IMR-90 (cell line): ENCODE data around the gene LINGO1. TPM values are rescaled to one million over a fixed set of nuclear protein-coding genes. Genes with fewer than 3 reads are reported as not detected.

Experiments
- ATAC-seq: fragments of 200-7000 bp; cut with Tn5 transposase; 2 replicates; pipeline ENCODE4 v1.9.1; 2020; ENCODE audit warnings: low read depth, mild to moderate bottlenecking, moderate library complexity
- BruUV-seq: library from RNA; stranded (reverse); fragments of 400-500 nt; replicated peaks from 2 replicates; lab custom pipeline; 2021; lab: Mats Ljungman, UMichigan
- CTCF ChIA-PET: fragments of 300-600 bp; formaldehyde crosslinking; extraction: SDS; loops from one replicate; lab custom pipeline; 2021; ENCODE audit warnings: antibody characterized with exemption; lab: Yijun Ruan, JAX
- POLR2A ChIA-PET: fragments of 300-600 bp; sonication (Branson Sonifier 250); formaldehyde crosslinking; loops from one replicate; lab custom pipeline; 2022; ENCODE audit warnings: antibody characterized with exemption; ENCODE audit not compliant: unreplicated experiment; lab: Charles Lee
- DNase-seq: peaks from one replicate; pipeline ENCODE4 v3.0.0; 2013
- H2AFZ ChIP-seq: replicated peaks from 2 replicates; pipeline ENCODE3; 2013; ENCODE audit warnings: low read length, mild to moderate bottlenecking; ENCODE audit not compliant: poor library complexity
- H2AK5ac ChIP-seq: 2 replicates; pipeline ENCODE4 v1.6.1; 2013; ENCODE audit warnings: low read depth, low read length, inconsistent platforms
- H2AK9ac ChIP-seq: replicated peaks from 2 replicates; pipeline ENCODE3; 2013; ENCODE audit warnings: mild to moderate bottlenecking, low read depth, low read length, moderate library complexity; ENCODE audit not compliant: poor library complexity
- H2BK120ac ChIP-seq: 2 replicates; pipeline ENCODE4 v1.6.1; 2013; ENCODE audit warnings: low read depth, low read length, inconsistent platforms
- H2BK15ac ChIP-seq: 3 replicates; pipeline ENCODE4 v1.6.1; 2013; ENCODE audit warnings: low read depth, low read length, inconsistent platforms
- H2BK20ac ChIP-seq: 2 replicates; pipeline ENCODE4 v1.6.1; 2013; ENCODE audit warnings: low read depth, mild to moderate bottlenecking, inconsistent platforms, low read length, moderate library complexity
- H2BK5ac ChIP-seq: 2 replicates; pipeline ENCODE4 v1.6.1; 2013; ENCODE audit warnings: mild to moderate bottlenecking, low read depth, low read length, inconsistent platforms; ENCODE audit not compliant: poor library complexity, severe bottlenecking
- H3K14ac ChIP-seq: replicated peaks from 2 replicates; pipeline ENCODE4 v1.6.1; 2013; ENCODE audit warnings: low read depth, low read length, inconsistent platforms
- H3K18ac ChIP-seq: 2 replicates; pipeline ENCODE4 v1.6.1; 2013; ENCODE audit warnings: low read depth, low read length, control low read depth
- H3K23ac ChIP-seq: 2 replicates; pipeline ENCODE4 v1.6.1; 2013; ENCODE audit warnings: low read depth, low read length, inconsistent platforms
- H3K27ac ChIP-seq: 2 replicates; pipeline ENCODE4 v1.5.1; 2013; ENCODE audit warnings: mild to moderate bottlenecking, control low read depth, low read length; ENCODE audit not compliant: insufficient read depth
- H3K27me3 ChIP-seq: 2 replicates; pipeline ENCODE4 v1.6.1; 2013; ENCODE audit warnings: low read length; ENCODE audit not compliant: control insufficient read depth, insufficient read depth
- H3K36me3 ChIP-seq: 2 replicates; pipeline ENCODE4 v1.6.1; 2013; ENCODE audit warnings: low read length, mixed read lengths; ENCODE audit not compliant: control insufficient read depth, insufficient read depth
- H3K4ac ChIP-seq: 2 replicates; pipeline ENCODE4 v1.6.1; 2013; ENCODE audit warnings: low read depth, low read length, inconsistent platforms
- H3K4me1 ChIP-seq: 2 replicates; pipeline ENCODE4 v1.6.1; 2013; ENCODE audit warnings: low read length, mixed read lengths; ENCODE audit not compliant: control insufficient read depth, insufficient read depth
- H3K4me2 ChIP-seq: 2 replicates; pipeline ENCODE4 v1.6.1; 2013; ENCODE audit warnings: low read depth, mild to moderate bottlenecking, control low read depth, low read length, moderate library complexity
- H3K4me3 ChIP-seq: 2 replicates; pipeline ENCODE4 v1.5.1; 2013; ENCODE audit warnings: low read depth, mild to moderate bottlenecking, control low read depth, low read length, moderate library complexity; ENCODE audit not compliant: insufficient read depth
- H3K56ac ChIP-seq: 2 replicates; pipeline ENCODE4 v1.6.1; 2013; ENCODE audit warnings: low read length, inconsistent platforms; ENCODE audit not compliant: insufficient read depth; ENCODE audit errors: extremely low read depth
- H3K79me1 ChIP-seq, 2 experiments: 2 replicates each; pipeline ENCODE4 v1.6.1; 2013; ENCODE audit warnings: low read length in 2 of 2, inconsistent platforms in 1 of 2, low read depth in 1 of 2
- H3K9ac ChIP-seq: 2 replicates; pipeline ENCODE4 v1.6.1; 2013; ENCODE audit warnings: low read depth, low read length, control low read depth
- H3K9me1 ChIP-seq: 2 replicates; pipeline ENCODE4 v1.6.1; 2013; ENCODE audit warnings: low read length, inconsistent platforms; ENCODE audit not compliant: insufficient read depth
- H3K9me3 ChIP-seq: 2 replicates; pipeline ENCODE4 v1.6.1; 2013; ENCODE audit warnings: low read length; ENCODE audit not compliant: control insufficient read depth, insufficient read depth
- H4K20me1 ChIP-seq: 2 replicates; pipeline ENCODE4 v1.6.1; 2013; ENCODE audit warnings: low read length, inconsistent platforms; ENCODE audit not compliant: insufficient read depth
- H4K5ac ChIP-seq: 2 replicates; pipeline ENCODE4 v1.6.1; 2013; ENCODE audit warnings: mild to moderate bottlenecking, low read depth, low read length, control low read depth
- H4K8ac ChIP-seq, 2 experiments: 2 replicates each; pipeline ENCODE4 v1.6.1; 2013; ENCODE audit warnings: low read depth in 2 of 2, low read length in 2 of 2, control low read depth in 1 of 2, inconsistent platforms in 1 of 2
- H4K91ac ChIP-seq: 2 replicates; pipeline ENCODE4 v1.6.1; 2013; ENCODE audit warnings: low read depth, low read length, inconsistent platforms; ENCODE audit not compliant: insufficient read depth
- CEBPB ChIP-seq: IDR thresholded peaks from 2 replicates; pipeline ENCODE4 v1.6.1; 2012; ENCODE audit warnings: low read depth, low read length, improper control_type of control experiment
- CHD1 ChIP-seq: IDR thresholded peaks from 2 replicates; pipeline ENCODE4 v1.6.1; 2012; ENCODE audit warnings: low read depth, low read length, improper control_type of control experiment
- NFE2L2 ChIP-seq: fragments of 150-350 bp; IDR thresholded peaks from 2 replicates; pipeline ENCODE4 v1.6.1; 2016; ENCODE audit warnings: low read depth, mild to moderate bottlenecking, low read length
- WGBS, 2 experiments: methylation state at CpG; one replicate each; pipeline versions ENCODE4 v1.1.5 to v1.1.7; 2013; ENCODE audit warnings: missing lambda C conversion rate in 2 of 2; ENCODE audit not compliant: insufficient read length in 1 of 2; ENCODE audit errors: extremely low coverage in 2 of 2; 5-methylcytosine and 5-hydroxymethylcytosine counted together
- dilution Hi-C: fragments of 300-500 bp; cut with HindIII; formaldehyde crosslinking; loops from one replicate; pipeline ENCODE4 v1.14.3; 2018; ENCODE audit warnings: low sequenced_read_pairs; ENCODE audit not compliant: unreplicated experiment
- in situ Hi-C: fragments of 300-500 bp; cut with MboI; formaldehyde crosslinking; loops from 3 replicates; pipeline ENCODE4 v1.14.3; 2019; ENCODE audit warnings: low sequenced_read_pairs, inconsistent platforms, mixed read lengths
- intact Hi-C: fragments of 100-400 bp; cut with micrococcal nuclease; formaldehyde crosslinking; loops from 2 replicates; pipeline ENCODE4 v1.10.0; 2022
- polyA plus RNA-seq, 3 experiments: library from polyadenylated mRNA; depleted of rRNA; stranded (reverse); fragments of >200 nt; gene quantifications; 2 replicates each; pipeline ENCODE4 v1.2.3, GENCODE V29; 2012; ENCODE audit warnings: low replicate concordance in 1 of 3
- total RNA-seq: library from RNA; depleted of rRNA; stranded (reverse); fragments of >200 nt; gene quantifications from 2 replicates; pipeline ENCODE4 v1.2.3, GENCODE V29; 2012
- TF ChIP-seq, protein P1 (sequence below): fragments of 150-350 bp; IDR thresholded peaks from 2 replicates; pipeline ENCODE4 v1.6.1; 2017; ENCODE audit warnings: mild to moderate bottlenecking, antibody characterized with exemption, low read length, low read depth

The LINGO1 gene
- total and polyA plus RNA-seq, 2 of the 4 experiments (the other 2 are of a cell fraction) = 0.05 TPM; not detected in 1

DNA sequence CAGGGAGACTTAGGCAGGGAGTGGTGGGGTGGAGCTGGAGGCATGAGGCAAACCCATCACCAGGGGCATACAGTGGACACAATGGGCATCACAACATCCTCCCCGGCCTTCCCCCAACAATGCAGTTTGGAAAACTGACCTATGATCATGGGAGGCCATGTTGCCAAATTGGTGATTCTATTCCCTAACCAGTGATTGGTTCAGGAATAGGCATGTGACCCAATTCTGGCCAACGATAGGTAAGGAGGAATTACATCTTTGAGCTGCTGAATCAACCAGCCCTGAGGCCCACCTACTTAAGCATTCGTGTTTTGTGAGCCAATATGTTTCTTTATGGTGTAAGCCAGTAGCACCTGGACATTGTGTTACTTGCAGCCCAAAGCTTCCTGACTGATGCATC lies 40.0 kb downstream of the LINGO1 start:
- DNase-seq = no peak
- H3K79me1 ChIP-seq = no peaks in the 10 kb centered on the region
- no peaks in the 10 kb centered on the region for H3K9me1 ChIP-seq
- dilution Hi-C loops = no loop called here
- no peak overlapping the region for H4K91ac ChIP-seq
- no peak overlapping the region for H2BK20ac ChIP-seq
- TF ChIP-seq CEBPB (no peak), CHD1 (no peak), NFE2L2 (no peak)
- TF ChIP-seq, protein P1, sequence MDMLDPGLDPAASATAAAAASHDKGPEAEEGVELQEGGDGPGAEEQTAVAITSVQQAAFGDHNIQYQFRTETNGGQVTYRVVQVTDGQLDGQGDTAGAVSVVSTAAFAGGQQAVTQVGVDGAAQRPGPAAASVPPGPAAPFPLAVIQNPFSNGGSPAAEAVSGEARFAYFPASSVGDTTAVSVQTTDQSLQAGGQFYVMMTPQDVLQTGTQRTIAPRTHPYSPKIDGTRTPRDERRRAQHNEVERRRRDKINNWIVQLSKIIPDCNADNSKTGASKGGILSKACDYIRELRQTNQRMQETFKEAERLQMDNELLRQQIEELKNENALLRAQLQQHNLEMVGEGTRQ = peak; percentile 59
- H3K14ac ChIP-seq = no peak overlapping the region
- intact Hi-C loops = no loop called here
- BruUV-seq = no TSS peak
- H3K4me3 ChIP-seq = no peak overlapping the region
- no peak overlapping the region for H3K18ac ChIP-seq
- H3K27me3 ChIP-seq = peaks cover 34% of the 10 kb centered on the region
- no peak overlapping the region for H3K9ac ChIP-seq
- no peaks in the 10 kb centered on the region for H3K36me3 ChIP-seq
- H4K20me1 ChIP-seq = no peaks in the 10 kb centered on the region
- no peak overlapping the region for H2BK15ac ChIP-seq
- no peak overlapping the region for H3K56ac ChIP-seq
- no peak overlapping the region for H2BK5ac ChIP-seq
- no peak for ATAC-seq
- no peaks in the 10 kb centered on the region for H3K4me1 ChIP-seq
- WGBS, 2 experiments = 80% methylated on average over 1 of the region's 3 CpGs; no CpG with 5 or more reads in 1 of the 2 experiments
- no peak overlapping the region for H3K4me2 ChIP-seq
- in situ Hi-C loops = no loop called here
- no peak overlapping the region for H2AK5ac ChIP-seq
- no peak overlapping the region for H2BK120ac ChIP-seq
- H2AFZ ChIP-seq = no peak overlapping the region
- H3K27ac ChIP-seq = no peak overlapping the region
- CTCF ChIA-PET = no interaction called here
- POLR2A ChIA-PET = no interaction called here
- H3K9me3 ChIP-seq = no peaks in the 10 kb centered on the region
- no peak overlapping the region for H4K5ac ChIP-seq
- no peak overlapping the region for H3K4ac ChIP-seq
- no peak overlapping the region for H4K8ac ChIP-seq
- no peak overlapping the region for H3K23ac ChIP-seq
- no peak overlapping the region for H2AK9ac ChIP-seq
